GM21576 (cell line): ENCODE data around the gene IL10RA.
A peak's percentile ranks its signal among the peaks of the same experiment; 100 is the strongest.

Experiments
- ATAC-seq: cut with Tn5 transposase; IDR thresholded peaks from one replicate; pipeline ENCODE4 v1.9.1; 2021; ENCODE audit warnings: mild to moderate bottlenecking, moderate library complexity; ENCODE audit not compliant: unreplicated experiment

Gene IL10RA

DNA sequence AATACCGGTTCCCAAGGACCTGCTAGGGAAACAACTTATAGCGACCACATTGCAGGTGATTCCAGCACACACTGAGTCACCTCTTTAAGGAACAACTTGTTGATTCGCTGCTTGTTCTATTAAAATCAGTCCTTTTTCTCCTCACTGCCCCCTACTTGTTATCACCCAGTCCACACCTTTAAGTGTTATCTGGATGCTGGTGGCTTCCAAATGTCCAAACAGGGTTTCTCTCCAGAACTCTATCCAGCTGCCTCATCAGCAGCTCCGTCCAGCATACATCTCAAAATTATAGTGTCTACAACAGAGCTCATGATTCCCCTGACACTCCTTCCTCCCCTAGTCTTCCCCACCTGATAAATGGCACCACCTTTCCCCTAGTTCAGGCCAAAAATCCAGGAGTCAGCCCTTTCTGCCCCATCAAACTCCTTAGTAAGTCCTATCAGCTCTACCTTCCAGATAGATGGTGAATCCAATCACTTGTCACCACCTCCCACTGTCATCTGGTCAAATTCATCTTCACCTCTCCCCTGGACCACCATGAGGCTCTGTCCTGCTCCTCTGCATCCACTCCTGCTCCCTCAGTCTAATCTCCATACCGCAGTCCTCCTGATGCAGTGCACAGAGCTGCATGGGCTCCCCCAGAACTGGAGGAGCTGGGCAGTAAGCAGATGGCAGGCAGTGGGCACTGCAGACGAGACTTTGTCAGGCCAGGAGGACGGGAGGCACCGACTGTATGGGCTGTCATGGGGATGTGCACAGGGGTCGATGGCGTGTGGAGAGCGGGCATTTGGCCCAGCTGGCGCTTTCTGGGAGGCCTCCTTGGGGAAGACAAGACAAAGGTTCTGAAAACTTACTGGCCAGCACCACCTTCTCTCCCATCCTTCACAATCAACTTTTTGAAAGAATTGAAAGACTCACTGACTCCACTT is 19.3 kb downstream of the IL10RA start:
- ATAC-seq: no peak

- no peak for ATAC-seq
These were observed 19.9 kb downstream of the IL10RA start for GRCh38 chr11:118006153-118006534.

- no peak for ATAC-seq
These were observed 20.8 kb downstream of the IL10RA start for GRCh38 chr11:118007040-118007439.

DNA sequence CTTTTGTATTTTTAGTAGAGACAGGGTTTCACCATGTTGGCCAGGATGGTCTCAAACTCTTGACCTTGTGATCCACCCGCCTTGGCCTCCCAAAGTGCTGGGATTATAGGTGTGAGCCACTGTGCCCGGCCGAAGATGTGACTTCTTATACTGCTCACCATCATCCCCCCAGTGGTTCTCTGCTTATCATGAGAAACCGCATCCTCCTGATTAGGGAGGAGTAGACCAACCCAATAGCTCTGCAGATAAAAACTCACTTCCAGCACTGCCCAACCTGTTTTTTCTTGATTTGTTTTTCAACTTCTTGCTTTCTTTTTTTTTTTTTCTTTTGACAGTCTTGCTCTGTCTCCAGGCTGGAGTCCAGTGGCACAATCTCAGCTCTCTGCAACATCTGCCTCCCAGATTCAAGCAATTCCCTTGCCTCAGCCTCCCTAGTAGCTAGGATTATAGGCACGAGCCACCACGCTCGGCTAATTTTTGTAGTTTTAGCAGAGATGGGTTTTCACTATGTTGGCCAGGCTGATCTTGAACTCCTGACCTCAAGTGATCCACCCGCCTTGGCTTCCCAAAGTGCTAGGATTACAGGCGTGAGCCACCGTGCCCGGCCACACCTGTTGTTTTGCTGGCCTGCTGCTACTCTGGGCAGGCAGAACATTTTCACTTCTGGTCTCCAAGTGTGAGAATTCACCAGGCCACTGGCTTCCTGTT is 21.5 kb downstream of the IL10RA start:
- ATAC-seq: peak; percentile 40

GRCh38 chr11:118008271-118008911 is 22.2 kb downstream of the IL10RA start:
- no peak for ATAC-seq

DNA sequence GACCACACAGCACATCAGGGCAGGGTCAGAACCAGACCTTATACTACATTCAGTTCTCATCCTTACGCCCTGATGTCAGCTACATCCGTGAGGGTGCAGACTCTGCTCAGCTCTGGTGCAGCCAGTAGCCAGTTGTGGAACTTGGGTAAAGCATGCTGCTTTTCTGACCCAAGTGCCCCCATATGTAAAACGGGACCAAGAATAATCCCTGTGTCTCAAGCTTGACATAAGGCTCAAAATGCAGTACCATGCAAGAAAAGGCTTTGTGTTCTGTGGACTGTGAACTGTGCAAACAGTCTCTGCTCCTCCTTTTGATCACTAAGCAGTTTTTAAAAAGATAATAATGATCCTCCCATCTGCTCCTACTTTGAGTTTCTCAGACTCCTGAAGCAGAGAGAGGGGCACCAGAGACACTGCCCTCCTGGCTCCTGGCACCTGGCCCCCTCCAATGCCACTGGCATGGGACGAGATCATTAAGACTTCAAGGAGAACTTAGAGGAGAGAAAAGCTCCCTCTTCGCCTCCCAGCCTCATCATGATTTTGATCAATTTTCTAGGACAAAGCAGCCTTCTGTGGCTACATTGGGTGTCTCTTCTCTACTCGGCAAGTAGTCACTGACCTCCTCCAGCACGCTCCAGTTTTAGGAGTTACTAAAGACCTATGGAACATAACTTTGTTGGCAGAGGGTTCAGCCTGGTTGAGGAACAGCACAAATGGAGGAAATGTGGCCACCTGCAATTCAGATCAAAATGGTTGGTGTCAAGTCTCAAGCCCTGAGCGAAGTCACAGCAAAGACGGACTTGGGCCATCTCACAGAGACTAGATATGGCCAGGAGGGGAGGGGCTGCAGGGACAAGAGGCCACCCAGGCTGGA is 23.9 kb downstream of the IL10RA start:
- ATAC-seq: no peak

DNA sequence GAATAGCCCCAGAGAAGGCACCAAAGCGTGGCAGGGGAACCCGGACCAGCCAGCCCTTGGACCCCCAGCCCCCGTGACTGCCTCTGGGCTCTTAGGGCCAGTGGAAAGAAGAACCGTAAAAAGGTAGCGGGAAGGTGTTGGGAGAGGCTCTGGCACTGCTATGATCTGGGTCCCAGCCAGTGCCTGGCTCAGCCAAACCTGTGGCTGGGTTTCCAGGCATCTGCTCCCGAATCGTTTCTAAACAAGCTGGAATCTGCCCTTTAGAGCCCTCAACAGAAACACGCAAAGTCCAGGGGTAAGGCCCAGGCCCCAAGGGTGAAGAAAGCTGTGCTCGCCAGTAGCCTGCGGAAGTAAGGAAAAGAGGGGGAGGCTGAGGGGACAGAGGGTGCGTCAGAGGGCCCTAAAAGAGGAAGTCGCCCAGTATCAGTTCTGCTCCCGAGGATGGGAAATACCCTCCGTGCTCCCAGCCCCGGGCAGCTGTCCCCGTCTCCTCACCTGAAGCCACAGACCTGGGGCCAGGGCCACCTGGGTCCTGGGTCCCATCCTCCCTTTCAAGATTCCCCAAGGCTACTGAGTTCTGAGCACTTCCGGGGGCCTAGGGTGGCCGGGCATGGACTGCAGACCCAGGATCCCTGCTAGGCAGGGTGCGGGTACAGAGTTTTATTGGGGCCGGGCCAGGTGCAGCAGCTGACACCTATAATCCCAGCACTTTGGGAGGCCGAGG is 24.7 kb downstream of the IL10RA start:
- peak; percentile 78 for ATAC-seq

GRCh38 chr11:118012083-118012669 is 26.0 kb downstream of the IL10RA start:
- ATAC-seq: no peak

GRCh38 chr11:118014022-118014421 is 27.8 kb downstream of the IL10RA start:
- ATAC-seq: no peak

DNA sequence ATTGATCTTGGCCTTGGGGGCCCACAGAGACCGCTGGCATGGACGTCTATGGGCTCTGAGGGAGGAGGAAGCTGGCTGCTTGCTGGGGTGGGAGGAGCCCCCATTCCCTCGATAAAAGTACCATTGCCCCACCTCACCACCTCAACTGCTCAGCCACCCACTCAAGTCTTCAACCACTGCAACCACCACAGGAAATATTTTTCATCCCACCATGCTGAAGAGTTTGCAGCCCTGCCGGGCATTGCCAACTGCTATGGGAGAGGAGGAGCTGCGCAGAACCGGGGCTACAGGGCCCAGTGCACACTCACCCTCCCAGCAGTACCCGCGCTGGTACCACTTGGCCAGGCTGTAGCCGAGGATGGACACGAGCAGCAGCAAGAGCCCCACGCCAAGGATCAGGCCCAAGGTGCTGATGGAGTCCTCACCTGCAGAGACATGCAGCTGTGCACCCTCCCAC is 29.2 kb downstream of the IL10RA start:
- no peak for ATAC-seq

GRCh38 chr11:118016104-118016503 is 29.9 kb downstream of the IL10RA start:
- ATAC-seq: no peak

DNA sequence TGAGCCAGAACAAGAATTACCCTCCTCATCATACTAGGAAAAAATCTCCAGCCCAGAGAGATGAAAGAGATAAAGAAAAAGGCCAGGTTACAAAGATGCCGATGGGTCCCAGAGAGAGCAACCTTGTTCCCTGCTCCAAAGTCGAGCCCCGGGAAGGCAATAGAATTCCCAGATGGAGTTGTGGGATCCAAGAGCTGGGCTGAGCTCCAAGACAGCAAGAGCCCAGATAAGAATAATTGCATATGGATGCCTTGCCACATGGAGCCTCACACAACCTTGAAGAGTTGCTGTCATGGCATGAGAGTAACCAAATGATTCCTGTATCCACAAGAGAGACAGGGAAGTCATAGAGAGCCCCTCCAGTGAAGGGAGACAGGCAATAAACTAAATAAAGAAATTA is 30.9 kb downstream of the IL10RA start:
- no peak for ATAC-seq

GRCh38 chr11:118017631-118018315 is 31.6 kb downstream of the IL10RA start:
- ATAC-seq: no peak

GRCh38 chr11:118018401-118018800 is 32.2 kb downstream of the IL10RA start:
- no peak for ATAC-seq

- ATAC-seq: no peak
These were observed 35.0 kb downstream of the IL10RA start for GRCh38 chr11:118021146-118021545.

GRCh38 chr11:118027694-118028093 is 41.5 kb downstream of the IL10RA start:
- no peak for ATAC-seq

- no peak for ATAC-seq
These were observed 42.4 kb downstream of the IL10RA start for GRCh38 chr11:118028626-118029025.

- no peak for ATAC-seq
These were observed 47.2 kb downstream of the IL10RA start for GRCh38 chr11:118033443-118033842.

GRCh38 chr11:118042141-118042540 is 55.9 kb downstream of the IL10RA start:
- no peak for ATAC-seq
